Measurements from ENCODE around the gene COL4A1. TPM values are rescaled to one million over a fixed set of nuclear protein-coding genes. Genes with fewer than 3 reads are reported as not detected.
A peak's percentile ranks its signal among the peaks of the same experiment; 100 is the strongest.

Gene COL4A1
- total RNA-seq, 1 donor from 2014 or later, result 107 TPM

DNA sequence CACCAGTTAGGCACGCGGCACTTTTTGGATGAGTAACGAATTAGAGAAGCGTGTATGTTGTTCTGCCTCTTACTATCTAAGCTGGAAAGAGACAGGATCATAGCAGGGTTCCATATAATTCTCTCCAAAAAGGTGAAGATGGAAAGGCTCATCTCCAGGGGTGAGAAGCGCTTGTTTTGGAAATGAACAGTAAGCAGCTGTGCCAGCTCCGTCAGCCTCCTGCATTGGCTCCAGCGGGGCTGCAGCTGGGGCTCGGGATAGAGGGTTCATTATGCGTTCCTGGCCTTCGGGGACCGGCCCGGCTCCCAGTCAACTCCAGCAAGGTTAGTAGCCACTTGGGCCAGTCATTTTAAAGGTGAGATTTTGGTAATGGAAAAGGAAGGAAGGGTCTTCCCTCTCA lies 155.5 kb downstream of the COL4A1 start:
- no peak for DNase-seq
- intact Hi-C loops (cut with DNase I), result no loop called here
- ATAC-seq (ENCODE audit: poor library complexity), result no peak

DNA sequence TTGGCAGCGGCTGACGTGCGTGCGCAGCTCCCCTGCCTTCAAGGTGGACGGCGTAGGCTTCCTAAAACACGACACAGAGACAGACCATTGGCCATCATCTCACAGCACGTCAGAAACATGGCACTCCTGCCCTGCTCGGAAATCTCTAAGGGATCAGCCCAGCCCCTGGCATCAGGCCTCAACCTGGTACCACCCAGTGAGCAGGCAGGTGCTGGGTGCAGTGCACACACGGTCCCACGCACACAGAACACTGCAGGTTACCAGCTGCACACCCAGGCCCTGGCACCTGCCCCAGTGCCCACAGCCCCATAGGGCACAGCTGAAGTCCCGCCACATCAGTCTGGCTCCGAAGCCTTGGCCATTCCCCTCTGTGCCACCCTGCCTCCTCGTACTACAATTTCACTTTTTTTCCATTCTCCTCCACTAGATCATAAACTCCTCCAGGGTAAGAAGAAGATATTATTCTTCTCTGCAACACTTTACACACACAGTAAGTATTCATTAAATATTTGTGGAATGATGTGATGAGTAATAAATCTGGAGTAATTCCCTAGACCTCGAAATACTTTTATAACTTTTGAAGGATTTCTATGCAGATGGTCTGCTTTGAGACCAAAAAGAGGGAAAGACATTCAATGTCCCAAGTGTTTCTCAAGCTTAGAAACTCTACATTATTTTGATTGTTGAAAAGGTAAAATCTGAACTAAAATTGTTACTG lies 156.4 kb downstream of the COL4A1 start:
- intact Hi-C loops (cut with DNase I), result no loop called here
- no peak for ATAC-seq (ENCODE audit: poor library complexity)
- DNase-seq, result no peak

DNA sequence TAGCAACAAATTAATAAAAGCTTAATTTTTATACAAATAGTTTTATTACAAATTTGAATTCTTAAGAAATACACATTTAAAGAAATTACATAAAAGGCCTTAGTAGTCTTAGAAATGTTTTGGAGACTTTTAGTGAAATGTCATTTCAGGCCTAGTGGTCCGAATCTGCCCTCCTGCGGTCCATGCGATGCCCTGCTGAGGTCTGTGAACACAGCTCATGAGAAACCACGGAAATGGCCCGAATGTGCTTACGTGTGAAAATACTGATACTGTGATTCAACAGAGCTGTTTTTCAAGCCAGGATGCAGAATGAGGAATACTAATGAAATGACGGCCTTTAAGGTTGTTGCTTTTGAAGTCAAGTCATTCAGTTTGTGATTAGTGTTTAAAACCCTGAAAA lies 157.9 kb downstream of the COL4A1 start:
- ATAC-seq (ENCODE audit: poor library complexity) (no peak), DNase-seq (no peak)
- intact Hi-C loops (cut with DNase I), result no loop called here

DNA sequence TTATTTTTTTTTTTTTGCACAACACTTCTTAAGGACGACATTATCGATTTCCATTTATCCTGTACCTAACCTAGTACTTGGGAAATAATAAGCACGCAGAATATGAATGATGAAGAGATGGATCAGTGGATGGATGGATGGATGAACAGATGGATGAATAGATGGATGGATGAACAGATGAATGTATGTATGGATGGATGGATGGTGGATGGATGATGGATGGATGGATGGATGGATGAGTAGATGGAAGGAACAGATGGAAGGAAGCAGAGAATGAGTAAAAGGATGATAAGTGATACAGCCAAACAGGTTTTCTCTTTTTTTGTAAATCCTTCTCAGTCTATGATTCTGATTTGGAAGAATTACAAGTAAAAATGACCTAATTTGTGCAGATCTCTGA lies 166.9 kb downstream of the COL4A1 start:
- ATAC-seq (ENCODE audit: poor library complexity) (no peak), DNase-seq (no peak)
- intact Hi-C loops (cut with DNase I), result no loop called here

DNA sequence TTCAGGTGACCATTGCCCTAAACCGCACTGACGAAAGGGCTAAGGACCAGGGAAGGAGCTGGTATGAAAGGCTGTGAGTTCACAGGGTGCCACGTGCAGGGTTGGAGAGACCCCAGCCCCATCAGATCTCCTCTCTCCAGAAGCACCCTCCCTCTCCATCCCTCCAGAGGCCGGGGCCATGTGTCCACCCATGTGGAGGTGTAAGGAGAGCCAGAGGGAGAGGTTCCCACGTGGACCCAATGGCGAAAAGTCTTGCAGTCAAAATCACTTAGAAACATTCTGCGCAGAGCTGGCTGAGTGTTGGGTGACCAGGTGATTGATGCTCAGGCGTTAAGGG lies 168.3 kb downstream of the COL4A1 start:
- ATAC-seq (ENCODE audit: poor library complexity), result no peak
- intact Hi-C loops (cut with DNase I), result no loop called here
- no peak for DNase-seq

DNA sequence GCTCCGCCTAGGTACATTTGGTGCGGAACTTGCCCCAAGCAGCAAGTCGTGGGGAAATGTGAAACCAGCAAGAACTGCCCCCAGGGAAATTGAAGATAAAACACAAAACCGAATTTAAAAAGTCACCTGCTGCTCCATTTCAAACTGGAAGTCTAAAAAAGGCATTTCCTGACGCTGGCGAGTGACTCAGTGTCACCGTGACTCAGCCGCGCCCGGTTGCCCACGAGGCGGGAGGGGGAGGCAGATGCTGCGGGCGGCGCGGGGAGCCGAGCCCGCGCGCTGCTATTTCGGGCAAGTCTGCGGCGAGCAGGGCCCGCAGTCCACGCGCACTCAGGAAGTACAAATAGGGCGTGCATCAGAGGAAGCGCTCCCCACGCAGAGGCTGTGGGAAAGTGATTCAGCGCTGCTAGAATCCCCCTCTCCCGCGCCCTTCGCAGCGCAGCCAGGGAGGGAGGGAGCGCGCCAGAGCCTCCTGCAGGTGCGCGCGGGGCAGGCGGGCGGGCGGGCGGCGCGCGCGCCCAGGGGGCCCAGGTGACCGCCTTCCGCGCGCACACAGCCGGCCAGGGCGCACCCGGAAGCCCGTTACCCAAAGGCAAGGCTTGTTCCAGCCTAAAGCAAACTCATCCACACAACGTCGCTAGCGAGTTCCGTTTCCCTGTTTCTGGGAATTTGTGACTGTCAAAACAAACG lies 168.8 kb downstream of the COL4A1 start:
- intact Hi-C loops (cut with DNase I), result no loop called here
- ATAC-seq (ENCODE audit: poor library complexity) (peak; percentile 63), DNase-seq (peak; percentile 82)

DNA sequence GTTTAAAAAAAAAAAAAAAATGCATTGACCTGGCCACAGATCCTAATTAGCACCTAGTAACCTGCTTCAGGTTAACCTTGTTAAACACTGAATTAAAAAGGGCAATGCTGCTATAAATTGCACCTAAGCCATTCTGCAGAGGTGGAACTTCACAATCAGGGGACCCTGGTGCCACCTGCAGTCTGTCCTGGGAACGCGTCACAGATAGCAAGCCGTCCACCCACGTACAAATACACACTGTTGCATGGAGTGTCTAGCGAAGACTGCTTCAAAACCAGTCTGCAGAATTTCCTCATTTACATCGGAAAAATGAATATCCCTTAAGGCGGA lies 169.3 kb downstream of the COL4A1 start:
- DNase-seq, result peak; percentile 77
- intact Hi-C loops (cut with DNase I), result no loop called here
- ATAC-seq (ENCODE audit: poor library complexity), result peak; percentile 87

DNA sequence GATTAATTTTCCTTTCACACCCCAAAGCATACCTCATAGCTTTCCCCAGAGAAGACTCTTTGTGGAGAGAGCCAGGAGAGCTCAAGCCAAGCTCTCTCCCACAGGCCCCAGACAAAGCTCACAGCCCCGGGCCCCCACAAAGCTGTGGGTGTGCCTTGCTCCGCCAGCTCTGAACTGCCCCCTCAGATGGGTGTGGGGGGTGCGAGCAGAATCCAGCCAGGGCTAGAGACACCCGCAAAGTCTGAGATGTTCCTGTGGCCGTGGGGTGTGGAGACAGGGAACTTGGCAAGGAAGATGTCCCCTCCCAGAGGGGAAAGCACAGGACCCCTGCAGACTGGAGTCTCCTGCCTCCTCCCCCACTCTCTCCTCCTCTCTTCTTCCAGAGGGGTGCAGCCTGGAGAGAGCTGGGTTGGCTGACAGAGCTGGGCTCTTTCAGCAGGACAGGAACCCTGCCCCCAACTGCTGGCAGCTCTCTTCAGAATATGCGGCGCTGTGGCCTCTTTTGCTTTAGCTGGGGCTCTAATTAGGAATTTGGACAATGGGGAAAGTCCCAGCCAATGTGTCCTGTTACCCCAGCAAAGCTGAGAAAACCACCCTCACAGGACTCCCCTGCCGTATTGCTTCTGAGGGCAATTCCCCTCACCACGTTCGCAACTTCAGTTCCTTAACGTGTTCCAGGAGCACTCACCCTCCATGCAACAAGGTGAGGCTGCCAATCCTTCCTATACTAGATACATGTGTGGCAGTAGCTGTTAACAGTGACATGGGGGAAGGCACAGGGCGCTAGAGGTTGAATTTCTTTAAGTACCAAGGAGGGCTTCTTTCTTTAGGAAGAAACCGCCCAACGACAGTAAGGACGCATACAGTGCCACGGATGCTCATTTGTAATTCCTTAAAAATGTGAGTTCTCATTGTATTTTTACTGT lies 170.0 kb downstream of the COL4A1 start:
- DNase-seq (no peak), ATAC-seq (ENCODE audit: poor library complexity) (peak; percentile 58)
- intact Hi-C loops (cut with DNase I), result no loop called here

DNA sequence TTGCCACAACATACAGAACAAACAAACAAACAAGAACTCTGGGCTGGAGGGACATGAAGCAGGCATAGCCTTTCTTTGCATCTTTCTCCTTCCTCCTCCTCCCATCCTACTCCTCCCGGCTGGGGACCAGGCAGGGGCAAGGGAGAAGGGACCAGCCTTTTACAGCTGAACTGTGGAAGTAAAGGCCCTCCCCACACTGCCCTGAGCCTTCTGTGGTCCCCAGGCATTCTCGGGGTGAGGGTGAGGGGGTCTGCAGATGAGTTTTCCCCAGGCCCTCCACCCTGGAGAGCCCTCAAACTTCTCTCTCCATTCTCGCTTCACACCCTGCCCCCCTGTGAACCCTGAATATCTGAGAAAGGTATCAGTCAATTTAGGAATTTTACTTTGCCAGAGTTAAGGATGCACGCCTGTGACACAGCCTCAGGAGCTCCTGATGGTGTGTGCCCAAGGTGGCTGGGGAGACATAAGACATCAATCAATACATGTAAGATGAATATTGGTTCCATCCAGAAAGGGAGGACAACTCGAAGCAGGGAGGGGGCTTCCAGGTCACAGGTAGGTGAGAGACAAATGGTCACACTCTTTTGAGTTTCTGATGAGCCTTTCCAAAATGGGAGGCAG lies 170.9 kb downstream of the COL4A1 start:
- ATAC-seq (ENCODE audit: poor library complexity) (no peak), DNase-seq (no peak)
- intact Hi-C loops (cut with DNase I), result no loop called here

DNA sequence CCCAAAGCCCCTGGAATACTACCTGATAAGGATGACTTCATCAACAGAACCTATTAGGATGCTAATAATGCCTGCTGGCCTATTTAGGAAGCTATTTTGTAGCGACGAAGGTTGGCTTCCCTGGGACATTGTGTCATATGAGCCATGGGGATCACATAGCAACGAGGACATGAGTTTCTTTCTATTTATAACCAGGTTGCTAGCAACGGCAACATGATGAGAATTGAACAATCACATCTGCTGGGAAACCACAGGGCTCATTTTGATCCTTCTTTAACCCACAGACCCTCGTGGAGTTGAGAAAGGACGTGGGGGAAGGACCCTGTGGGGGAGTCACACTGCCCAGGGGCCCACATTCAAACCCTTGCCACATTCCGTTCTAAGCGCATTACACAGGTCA lies 172.2 kb downstream of the COL4A1 start:
- intact Hi-C loops (cut with DNase I), result no loop called here
- no peak for DNase-seq
- ATAC-seq (ENCODE audit: poor library complexity), result peak; percentile 58

DNA sequence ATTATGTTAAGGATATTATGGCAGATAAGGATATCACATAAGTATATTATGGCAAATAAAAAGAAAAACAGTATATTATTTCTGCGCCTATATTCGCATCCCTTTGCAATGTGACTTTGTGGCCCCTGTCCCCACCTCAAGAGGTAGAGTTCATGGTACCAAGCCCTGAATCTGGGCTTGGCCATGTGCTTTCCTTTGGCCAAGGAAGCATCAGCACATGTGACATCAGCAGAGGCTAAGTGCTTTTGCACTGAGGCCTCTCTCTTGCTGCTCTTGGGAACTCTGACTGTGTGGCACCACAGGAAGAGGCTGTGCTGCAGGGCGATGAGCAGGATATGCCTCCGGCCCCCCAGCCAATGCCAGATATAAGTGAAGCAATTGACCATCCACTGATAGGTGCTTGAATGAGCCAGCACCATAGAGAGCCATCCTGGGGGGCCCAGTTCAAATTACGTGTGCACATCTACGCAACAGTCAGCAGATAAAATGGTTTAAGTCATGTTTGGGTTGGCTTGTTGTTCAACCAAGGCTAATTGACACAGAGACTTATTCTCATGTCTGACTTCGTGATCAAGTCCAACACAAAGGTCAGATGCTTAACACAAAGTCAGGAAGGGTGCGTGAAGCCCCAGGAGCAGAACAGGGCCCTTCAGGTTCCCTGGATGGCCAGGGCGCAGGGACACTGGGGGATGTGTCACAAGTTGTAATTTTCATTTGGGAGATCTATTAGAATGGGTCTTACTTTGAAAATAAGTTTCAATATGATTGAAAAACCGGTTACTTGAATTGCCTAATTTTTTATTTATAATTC lies 173.3 kb downstream of the COL4A1 start:
- ATAC-seq (ENCODE audit: poor library complexity) (no peak), DNase-seq (no peak)
- intact Hi-C loops (cut with DNase I), result no loop called here

DNA sequence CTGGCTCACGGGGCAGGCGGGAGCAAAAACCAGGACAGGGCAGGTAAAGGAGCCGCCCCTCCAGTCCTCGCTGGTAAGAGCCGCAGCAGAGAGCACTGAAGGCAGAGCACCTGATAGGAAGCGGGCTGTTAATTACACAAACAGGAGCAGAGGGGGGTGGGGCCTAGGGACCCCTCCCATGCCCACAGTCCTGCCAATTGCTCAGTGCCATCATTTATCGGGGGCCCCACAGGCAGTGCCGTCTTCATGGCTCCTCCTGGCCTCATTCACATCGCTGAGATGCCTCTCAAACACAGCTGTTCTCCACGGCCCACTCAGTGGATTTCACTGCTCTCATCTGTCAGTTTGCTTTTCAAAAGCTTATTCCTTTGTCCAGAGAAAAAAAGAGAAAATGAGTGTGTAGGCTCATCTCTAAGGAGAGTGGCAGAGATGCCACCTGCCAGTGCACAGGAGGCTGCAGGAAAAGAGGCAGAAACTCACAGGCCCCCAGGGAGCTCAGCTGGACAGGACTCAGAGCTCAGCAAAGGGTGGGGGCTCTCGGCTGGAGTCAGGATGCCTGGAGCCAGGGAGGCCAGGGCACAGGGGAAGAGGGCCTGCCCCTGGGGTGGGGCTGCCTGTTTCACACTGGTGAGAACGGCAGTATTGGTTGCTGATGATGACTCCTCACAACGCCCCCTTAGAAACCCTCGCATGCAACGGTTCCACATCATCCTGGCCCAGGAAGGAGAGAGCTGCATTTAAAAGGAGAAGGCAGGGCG lies 174.6 kb downstream of the COL4A1 start:
- ATAC-seq (ENCODE audit: poor library complexity) (no peak), DNase-seq (no peak)
- intact Hi-C loops (cut with DNase I), result no loop called here

DNA sequence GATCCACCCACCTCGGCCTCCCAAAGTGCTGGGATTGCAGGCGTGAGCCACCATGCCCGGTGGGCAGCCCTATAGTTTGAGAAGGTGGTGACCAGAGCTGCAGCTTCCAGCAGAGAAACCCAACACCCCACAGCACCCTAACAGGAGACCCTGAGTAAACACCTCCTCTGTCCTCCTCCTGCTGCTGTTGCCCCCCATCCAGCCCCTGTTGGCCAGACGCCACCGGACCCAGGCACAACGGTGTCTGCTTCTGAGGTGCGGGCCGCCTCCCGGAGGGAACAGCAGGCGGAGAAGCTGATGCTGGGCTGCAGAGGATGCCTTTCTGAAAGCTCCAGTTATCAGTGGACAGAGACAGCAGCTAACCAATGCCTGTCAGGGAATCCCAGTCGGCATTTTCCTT lies 175.5 kb downstream of the COL4A1 start:
- DNase-seq (no peak), ATAC-seq (ENCODE audit: poor library complexity) (no peak)
- intact Hi-C loops (cut with DNase I), result no loop called here

DNA sequence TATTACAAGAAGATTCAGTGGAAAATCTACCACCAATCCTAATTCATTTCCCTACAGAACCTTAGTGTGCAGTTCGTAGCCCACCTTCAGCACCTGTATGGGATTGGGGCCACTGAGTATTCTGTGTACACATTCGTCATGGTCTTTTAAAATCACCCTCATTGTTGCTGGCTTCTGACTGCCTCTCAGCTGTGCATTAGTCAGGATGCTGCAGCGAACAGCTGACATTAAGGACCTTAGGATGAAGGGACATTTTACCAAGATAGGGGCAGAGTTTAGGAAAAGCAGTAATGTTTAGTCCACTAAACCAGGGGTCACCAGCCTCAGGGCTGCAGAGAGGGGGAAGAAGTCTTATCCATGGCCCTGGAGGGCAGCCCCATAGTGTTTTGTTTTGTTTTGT lies 176.5 kb downstream of the COL4A1 start:
- DNase-seq (no peak), ATAC-seq (ENCODE audit: poor library complexity) (no peak)
- intact Hi-C loops (cut with DNase I), result no loop called here

DNA sequence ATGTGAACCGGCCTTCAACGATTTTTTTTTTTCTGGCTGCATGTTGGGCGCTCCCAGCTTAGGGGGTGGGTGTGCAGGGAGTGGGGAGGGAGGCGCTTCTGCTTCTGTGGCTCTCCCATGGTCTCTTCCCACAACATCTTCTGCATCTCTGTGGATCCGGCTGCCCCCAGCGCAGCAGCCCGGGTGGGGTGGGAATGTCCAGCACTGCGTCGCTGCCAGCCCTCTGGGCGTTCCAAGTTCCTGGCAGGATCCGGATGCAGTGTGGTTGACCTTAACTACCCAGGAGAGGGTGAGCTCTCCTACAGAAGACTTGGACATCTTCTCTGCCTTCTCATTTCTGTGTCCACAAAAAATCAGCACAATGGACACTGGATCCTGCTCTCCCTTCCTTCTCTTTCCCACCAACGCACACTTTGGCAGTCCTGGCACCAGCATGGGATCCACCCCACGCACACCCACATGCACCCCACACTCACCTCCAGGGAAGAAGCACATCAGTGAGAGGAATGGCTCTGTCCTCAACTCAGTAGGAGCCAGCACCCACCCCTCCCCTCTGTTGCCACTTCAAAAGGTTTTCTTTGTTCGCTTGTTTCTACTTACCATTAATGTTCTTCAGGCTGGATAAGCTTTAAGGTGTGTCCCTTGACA lies 177.3 kb downstream of the COL4A1 start:
- intact Hi-C loops (cut with DNase I), result no loop called here
- no peak for ATAC-seq (ENCODE audit: poor library complexity)

DNA sequence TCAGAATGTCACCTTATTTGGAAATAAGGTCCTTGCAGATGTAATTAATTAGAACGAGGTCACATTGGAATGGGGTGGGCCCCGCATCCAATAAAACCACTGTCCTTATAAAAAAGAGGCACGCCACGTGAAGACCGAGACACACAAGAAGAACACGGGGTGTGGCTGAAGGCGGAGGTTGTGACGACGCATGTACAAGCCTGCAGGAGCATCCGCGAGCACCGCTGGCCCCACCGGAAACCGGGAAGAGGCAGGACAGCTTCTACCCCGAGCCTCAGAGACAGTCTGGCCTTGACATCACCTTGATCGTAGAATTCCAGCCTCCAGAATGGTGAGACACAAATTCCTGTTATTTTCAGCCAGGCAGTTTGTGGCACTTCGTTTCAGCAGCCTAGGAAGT lies 177.9 kb downstream of the COL4A1 start:
- intact Hi-C loops (cut with DNase I), result no loop called here
- DNase-seq, result no peak

More for the DNA sequence above, 177.3 kb downstream of the COL4A1 start:
- no peak for DNase-seq

DNA sequence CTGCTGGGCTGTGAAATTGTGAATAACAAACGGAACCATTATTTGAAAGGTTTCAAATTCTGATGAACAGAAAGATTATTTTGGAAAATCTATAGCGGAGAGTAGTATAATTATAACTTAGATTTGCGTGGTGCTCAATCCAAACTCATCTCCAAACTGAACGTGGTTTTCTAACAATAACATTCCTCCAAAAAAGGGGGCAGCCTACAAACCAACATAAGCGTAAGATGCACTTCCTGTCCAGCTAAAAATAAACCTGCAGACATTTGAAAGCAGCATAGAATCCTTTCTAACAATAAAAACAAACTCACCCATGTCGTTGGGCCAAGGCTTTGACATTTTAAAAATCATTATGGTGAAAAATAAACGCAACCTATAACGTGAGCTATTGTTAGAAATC lies 178.4 kb downstream of the COL4A1 start:
- DNase-seq (no peak), ATAC-seq (ENCODE audit: poor library complexity) (no peak)
- intact Hi-C loops (cut with DNase I), result no loop called here

More for the DNA sequence above, 177.9 kb downstream of the COL4A1 start:
- ATAC-seq (ENCODE audit: poor library complexity), result no peak

Measured in Right ventricle myocardium superior (tissue), 1 donor.